NCI-H2107 treated with DMSO at 0.1 percent for 48 hours (cell line): ENCODE data around the gene KDM4C.
"Not testable (repeated sequence)": the region's sequence is repeated elsewhere in the genome, so short reads cannot be mapped to it uniquely, and the experiment has no call there.

ENCODE experiments used
- DNase-seq: peaks from one replicate; lab custom pipeline; 2025; ENCODE audit not compliant: unreplicated experiment; lab: John Stamatoyannopoulos, UW

Gene KDM4C

GRCh38 chr9:6802926-6803325 lies 45.2 kb downstream of the KDM4C start:
- DNase-seq = no peak

- no peak for DNase-seq
These were observed 47.8 kb downstream of the KDM4C start for GRCh38 chr9:6805532-6805931.

- not testable (repeated sequence) for DNase-seq
These were observed 48.5 kb downstream of the KDM4C start for GRCh38 chr9:6806318-6806717.

GRCh38 chr9:6807669-6808068 lies 49.9 kb downstream of the KDM4C start:
- DNase-seq = not testable (repeated sequence)

- no peak for DNase-seq
These were observed 53.7 kb downstream of the KDM4C start for GRCh38 chr9:6811436-6811835.

- DNase-seq = no peak
These were observed 58.8 kb downstream of the KDM4C start for GRCh38 chr9:6816581-6816980.

- no peak for DNase-seq
These were observed 60.6 kb downstream of the KDM4C start for GRCh38 chr9:6818292-6818922.

- no peak for DNase-seq
These were observed 61.3 kb downstream of the KDM4C start for GRCh38 chr9:6819112-6819511.

- no peak for DNase-seq
These were observed 61.8 kb downstream of the KDM4C start for GRCh38 chr9:6819529-6819928.

- no peak for DNase-seq
These were observed 64.9 kb downstream of the KDM4C start for GRCh38 chr9:6822696-6823095.

GRCh38 chr9:6827439-6828145 lies 69.8 kb downstream of the KDM4C start:
- DNase-seq = peak; percentile 35

GRCh38 chr9:6829027-6829426 lies 71.3 kb downstream of the KDM4C start:
- DNase-seq = no peak

- no peak for DNase-seq
These were observed 71.8 kb downstream of the KDM4C start for GRCh38 chr9:6829536-6829935.

- DNase-seq = no peak
These were observed 75.9 kb downstream of the KDM4C start for GRCh38 chr9:6833518-6834192.

GRCh38 chr9:6834306-6834705 lies 76.5 kb downstream of the KDM4C start:
- DNase-seq = no peak

- DNase-seq = no peak
These were observed 80.4 kb downstream of the KDM4C start for GRCh38 chr9:6838158-6838557.

- no peak for DNase-seq
These were observed 84.8 kb downstream of the KDM4C start for GRCh38 chr9:6842584-6842947.

GRCh38 chr9:6843742-6844141 lies 86.0 kb downstream of the KDM4C start:
- no peak for DNase-seq

GRCh38 chr9:6844267-6844666 lies 86.5 kb downstream of the KDM4C start:
- no peak for DNase-seq

GRCh38 chr9:6845128-6845826 lies 87.5 kb downstream of the KDM4C start:
- DNase-seq = no peak

- peak; percentile 3 for DNase-seq
These were observed 88.1 kb downstream of the KDM4C start for GRCh38 chr9:6845880-6846279.
